Fibroblast of skin of back (primary cell): ENCODE measurements around the gene SLC35D3.
A peak's percentile ranks its signal among the peaks of the same experiment; 100 is the strongest.
"Not testable (repeated sequence)": the region's sequence is repeated elsewhere in the genome, so short reads cannot be mapped to it uniquely, and the experiment has no call there.

Experiments used
- DNase-seq: peaks from one replicate; pipeline ENCODE4 v3.0.0-alpha.2; 2013

Gene SLC35D3

GRCh38 chr6:136967876-136968752, 46.0 kb downstream of the SLC35D3 start:
- DNase-seq: peak; percentile 81

- DNase-seq: no peak
Observed at GRCh38 chr6:136968837-136969236, 46.7 kb downstream of the SLC35D3 start.

- DNase-seq: no peak
Observed at GRCh38 chr6:136969433-136969832, 47.3 kb downstream of the SLC35D3 start.

GRCh38 chr6:136969930-136970329, 47.8 kb downstream of the SLC35D3 start:
- no peak for DNase-seq

GRCh38 chr6:136971609-136972008, 49.5 kb downstream of the SLC35D3 start:
- DNase-seq: no peak

GRCh38 chr6:136973781-136974180, 51.7 kb downstream of the SLC35D3 start:
- DNase-seq: not testable (repeated sequence)
